Stimulated activated CD4-positive, alpha-beta T cell treated with anti-CD3 and anti-CD28 coated beads, Interleukin-15, amount 100 ng/mL, for 1 hour (primary cell): ENCODE results near the gene ATG9B.
A peak's percentile ranks its signal among the peaks of the same experiment; 100 is the strongest.
"Not testable (repeated sequence)": the region's sequence is repeated elsewhere in the genome, so short reads cannot be mapped to it uniquely, and the experiment has no call there.

Experiments
- DNase-seq, 2 donors: peaks; one replicate each; pipeline ENCODE4 v3.0.0-alpha.2; 2020; ENCODE audit warnings: low read depth in 1 of 2, low spot score in 1 of 2

ATG9B gene

DNA sequence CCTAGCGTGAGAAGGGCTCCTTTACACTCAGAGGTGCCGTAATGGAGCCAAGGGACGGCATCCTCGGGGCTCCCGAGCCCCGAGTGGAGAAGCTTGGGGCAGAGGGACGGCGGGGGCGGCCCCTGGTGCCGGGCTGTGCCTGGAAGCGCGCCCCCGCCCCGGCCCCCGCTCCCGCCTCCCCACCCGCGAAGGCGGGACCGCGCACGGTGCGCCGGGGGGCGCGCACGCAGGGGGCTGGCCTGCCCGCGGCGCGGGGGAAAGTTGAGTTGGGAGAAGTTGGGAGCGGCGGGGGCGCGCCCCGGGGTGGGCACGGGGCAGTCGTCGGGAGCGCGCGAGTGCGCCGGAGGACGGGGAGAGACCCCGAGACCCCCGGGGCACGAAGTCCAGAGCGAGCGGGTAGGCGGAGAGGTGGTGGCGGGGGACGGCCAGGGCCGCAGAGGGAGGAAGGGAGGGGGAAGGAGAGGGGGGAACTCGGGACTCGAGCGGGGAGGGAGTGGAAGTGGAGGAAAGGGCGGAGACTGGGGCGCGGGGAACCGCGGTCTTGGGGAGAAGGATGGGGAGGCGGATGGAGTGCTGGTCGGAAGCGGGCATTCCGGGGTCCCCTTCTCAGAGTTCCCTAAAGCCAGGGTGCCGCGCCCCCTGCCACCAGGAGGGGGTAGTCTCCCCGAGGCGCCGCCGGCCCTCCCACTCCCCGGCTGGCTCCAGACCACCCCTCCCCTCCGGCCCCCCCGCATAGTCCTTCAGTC lies 35.2 kb upstream of the ATG9B start, which contains the start of gene SLC4A2:
TSS of gene SLC4A2 (plus strand) at position 223 of the 746 bp plus-strand sequence. CDS start 2,399 bp downstream, outside the sequence.
- DNase-seq = peak; percentile 51 to 64

GRCh38 chr7:151058781-151059366 lies 34.6 kb upstream of the ATG9B start:
- no peak for DNase-seq

- DNase-seq = peak; percentile 92 to 93
Measured at GRCh38 chr7:151057989-151058780, 33.9 kb upstream of the ATG9B start.

DNA sequence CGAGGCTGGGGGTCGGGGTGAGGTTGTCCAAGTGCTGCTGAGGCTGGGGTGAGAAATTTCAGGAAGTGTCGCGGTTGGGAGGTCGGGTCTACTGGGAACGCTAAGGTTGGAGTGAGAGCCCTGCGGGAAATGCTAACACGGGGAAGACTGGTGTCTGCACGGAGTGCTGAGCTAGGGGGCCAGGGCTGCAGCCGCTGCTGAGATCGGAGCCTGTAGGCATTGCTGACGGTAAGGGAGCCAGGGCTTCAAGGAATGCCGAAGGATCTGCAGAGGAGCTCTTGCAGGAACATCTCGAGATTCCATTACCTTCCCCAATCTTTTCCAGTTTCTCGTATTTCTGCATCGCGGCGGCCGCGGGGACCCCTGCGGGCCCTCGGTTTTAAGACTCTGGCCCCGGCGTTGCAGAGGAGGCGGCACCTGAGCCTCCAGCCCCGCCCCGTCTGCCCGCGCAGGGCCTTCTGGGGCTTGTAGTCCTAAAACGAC lies 33.3 kb upstream of the ATG9B start, which contains the start of gene CDK5:
TSS of gene CDK5 (minus strand) at position 392 of the 483 bp plus-strand sequence. CDS start at position 343, 49 bp downstream.
- DNase-seq = no peak

GRCh38 chr7:151056666-151057505 lies 32.6 kb upstream of the ATG9B start:
- no peak for DNase-seq

DNA sequence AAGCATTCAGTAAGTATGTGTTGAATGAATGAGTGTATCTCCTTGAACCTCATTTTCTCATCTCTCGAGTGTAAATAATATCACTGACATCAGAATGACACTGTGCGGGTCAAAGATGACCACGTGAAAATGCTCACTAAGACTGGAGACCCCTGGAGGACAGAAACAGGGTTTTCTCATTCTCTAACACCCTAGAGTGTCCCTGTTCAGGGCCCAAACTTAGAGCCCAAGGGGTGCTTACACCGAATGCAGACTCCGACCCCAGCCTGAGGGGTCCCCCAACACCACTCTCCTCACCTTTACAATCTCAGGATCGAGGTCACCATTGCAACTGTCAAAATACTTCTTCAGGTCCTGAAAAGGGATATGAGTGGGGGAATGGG lies 32.0 kb upstream of the ATG9B start:
- no peak for DNase-seq

GRCh38 chr7:151053751-151054150 lies 29.5 kb upstream of the ATG9B start:
- DNase-seq = no peak

GRCh38 chr7:151053096-151053495 lies 28.8 kb upstream of the ATG9B start:
- no peak for DNase-seq

DNA sequence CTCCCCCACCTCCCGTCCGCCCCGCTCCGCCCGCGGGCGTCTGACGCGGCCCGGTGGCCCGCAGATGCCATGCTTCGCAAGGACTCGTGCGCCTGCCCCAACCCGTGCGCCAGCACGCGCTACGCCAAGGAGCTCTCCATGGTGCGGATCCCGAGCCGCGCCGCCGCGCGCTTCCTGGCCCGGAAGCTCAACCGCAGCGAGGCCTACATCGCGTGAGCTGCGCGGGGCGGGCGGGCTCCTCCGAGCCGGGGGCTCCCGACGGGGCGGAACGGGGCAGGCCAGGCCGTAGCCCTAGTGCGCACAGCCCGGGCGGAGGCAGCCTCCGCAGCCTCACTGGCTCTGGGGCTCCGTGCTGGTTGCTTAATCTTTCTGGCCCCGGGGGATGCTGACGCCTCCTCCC lies 26.8 kb upstream of the ATG9B start:
- DNase-seq = peak in 1 of 2 donors; percentile 37

DNA sequence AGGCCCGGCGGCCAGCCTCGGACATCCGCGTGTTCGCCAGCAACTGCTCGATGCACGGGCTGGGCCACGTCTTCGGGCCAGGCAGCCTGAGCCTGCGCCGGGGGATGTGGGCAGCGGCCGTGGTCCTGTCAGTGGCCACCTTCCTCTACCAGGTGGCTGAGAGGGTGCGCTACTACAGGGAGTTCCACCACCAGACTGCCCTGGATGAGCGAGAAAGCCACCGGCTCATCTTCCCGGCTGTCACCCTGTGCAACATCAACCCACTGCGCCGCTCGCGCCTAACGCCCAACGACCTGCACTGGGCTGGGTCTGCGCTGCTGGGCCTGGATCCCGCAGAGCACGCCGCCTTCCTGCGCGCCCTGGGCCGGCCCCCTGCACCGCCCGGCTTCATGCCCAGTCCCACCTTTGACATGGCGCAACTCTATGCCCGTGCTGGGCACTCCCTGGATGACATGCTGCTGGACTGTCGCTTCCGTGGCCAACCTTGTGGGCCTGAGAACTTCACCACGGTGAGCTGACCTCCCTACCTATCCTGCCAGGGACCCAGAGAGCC lies 24.7 kb upstream of the ATG9B start:
- no peak for DNase-seq

DNA sequence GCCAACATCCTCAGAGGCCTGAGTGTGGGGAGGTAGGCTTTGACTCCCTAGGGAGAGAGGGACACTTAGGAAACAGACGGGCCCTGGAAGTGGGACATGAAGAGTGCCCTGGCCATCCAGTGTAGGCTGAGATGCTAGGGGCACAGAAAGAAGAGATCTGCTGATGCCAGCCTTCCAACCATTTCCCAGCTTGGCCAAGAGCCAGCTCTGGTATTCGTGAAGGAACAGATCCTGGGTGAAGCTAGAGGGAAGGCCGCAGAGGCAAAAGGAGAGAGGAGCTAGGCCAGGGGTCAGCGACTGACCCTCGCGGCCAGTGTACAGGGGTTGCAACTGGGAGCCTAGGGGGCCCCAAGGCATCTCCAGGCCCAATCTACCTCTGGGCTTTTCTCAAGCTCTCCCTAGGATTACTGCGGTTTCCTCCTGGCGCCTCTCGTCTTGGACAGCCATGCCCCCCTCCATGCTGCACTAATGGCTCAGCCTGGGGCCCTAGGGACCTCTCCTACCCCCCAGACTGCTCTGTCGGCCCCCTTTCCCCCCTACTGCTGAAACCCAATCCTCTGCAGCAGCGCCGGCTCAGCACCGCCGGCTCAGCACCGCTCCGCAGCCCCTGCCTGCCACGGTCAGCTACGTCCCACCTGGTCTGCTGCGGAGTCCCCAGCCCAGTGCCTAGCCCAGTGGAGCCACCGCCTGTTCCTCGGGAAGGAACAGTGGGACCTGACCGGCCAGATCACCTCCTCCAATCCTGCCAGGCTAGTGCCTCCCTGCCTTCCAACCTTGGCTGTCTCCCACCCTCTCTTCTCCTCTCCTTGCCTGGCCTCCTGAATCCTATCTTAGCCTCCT lies 23.9 kb upstream of the ATG9B start, which contains the start of gene ASIC3:
TSS of gene ASIC3 (plus strand) at position 556 of the 840 bp plus-strand sequence. CDS start 355 bp downstream, outside the sequence.
- DNase-seq = no peak

GRCh38 chr7:151046603-151047573 lies 22.6 kb upstream of the ATG9B start:
- no peak for DNase-seq

DNA sequence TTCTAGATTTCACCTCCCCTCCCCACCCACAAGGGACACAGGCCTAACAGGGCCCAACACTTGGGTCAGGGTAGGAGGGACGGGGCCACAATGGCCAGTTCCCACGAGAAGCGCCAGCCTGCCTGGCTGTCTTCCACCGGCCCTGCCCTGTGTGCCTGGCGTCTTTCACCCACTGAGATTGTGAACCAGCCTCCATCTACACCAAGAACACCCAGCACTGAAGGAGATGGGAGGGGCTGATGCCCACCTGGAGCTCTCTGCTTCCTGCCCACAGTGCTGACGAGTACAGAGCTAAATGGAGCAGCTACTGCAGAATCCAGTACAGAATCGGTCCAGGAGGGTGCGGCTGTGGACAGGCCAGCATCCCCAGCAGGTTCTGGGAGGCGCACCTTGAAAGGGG lies 21.7 kb upstream of the ATG9B start:
- no peak for DNase-seq

GRCh38 chr7:151045262-151045661 lies 21.0 kb upstream of the ATG9B start:
- DNase-seq = no peak

DNA sequence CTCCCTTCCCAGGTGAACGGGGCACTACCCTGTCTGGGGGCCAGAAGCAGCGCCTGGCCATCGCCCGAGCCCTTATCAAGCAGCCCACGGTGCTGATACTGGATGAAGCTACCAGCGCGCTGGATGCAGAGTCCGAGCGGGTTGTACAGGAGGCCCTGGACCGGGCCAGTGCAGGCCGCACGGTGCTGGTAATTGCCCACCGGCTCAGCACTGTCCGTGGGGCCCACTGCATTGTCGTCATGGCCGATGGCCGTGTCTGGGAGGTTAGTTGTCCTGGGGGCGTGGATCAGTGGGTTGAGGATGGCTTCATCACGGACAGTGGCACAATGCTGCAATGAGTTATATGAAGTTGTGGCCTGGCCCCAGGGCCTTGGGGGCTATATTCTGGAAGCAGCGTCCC lies 19.7 kb upstream of the ATG9B start:
- DNase-seq = no peak

GRCh38 chr7:151043449-151043848 lies 19.2 kb upstream of the ATG9B start:
- not testable (repeated sequence) for DNase-seq

DNA sequence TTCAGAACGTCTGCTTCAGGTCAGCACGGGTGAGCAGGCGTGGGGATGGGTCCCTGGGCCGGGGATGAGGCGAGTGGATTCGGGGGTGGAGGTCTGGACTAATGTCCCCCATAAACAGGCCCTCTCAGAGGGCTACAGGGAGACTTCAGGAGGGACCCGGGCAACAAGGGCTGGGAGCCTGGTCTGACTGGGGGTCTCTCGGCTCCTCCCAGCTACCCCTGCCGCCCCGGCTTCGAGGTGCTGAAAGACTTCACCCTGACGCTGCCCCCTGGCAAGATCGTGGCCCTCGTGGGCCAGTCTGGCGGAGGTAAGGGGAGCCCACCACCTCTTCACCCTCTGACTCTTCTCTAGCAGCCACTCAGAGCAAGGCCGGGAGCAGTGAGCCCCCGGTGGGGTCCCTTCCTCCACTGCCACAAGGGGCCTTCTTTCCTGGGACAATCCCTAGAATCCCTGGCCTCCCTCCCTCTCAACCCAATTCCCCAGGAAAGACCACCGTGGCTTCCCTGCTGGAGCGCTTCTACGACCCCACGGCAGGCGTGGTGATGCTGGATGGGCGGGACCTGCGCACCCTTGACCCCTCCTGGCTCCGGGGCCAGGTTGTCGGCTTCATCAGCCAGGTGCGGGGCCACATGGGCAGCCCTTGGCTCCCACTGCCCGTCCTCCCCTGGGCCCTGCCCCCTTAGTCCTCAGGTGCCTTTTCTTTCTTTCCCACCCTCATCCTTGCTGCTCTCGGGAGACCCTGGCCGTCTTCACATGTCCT lies 16.5 kb upstream of the ATG9B start:
- DNase-seq = no peak
